HG02840 (cell line): ENCODE data around the gene RBBP5.

Source experiments
- ATAC-seq: cut with Tn5 transposase; IDR thresholded peaks from one replicate; pipeline ENCODE4 v1.9.1; 2021; ENCODE audit warnings: mild to moderate bottlenecking, moderate library complexity, moderate number of reproducible peaks; ENCODE audit not compliant: unreplicated experiment, low FRiP score

Gene RBBP5

DNA sequence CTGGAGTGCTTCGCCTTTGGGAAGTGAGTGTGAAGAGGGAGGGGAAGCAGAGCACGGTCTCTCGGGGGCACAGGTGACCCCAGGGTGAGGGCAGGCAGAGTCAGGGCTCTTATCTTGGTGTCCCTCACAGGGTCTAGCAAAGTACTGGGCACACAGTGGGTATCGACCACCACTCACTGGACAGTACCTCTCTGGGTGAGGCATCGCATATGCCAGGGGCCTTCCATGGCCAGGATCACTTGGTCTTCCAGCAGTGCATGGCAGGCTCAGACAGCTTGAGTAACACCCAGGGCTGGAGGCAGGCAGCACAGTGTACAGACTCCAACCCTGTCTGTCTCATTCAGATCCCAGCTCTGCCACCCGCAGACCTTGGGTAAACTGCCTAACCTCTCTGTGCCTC, 62.1 kb downstream of the RBBP5 start:
- ATAC-seq: no peak

DNA sequence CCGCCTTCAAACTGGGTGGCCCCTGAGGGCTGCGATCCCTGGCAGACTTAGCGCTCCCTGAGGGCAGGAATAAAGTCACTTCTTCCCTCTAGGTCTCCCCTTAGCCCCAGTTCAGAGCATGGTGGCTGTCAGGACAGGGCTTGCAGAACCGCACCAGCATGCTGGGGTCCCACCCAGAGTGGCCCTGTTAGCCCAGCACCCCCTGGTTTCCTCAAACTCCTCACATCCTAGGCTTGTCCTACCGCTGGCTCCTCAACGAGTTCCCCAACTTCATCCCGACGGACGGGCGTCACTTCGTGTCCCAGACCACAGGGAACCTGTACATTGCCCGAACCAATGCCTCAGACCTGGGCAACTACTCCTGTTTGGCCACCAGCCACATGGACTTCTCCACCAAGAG, 62.9 kb downstream of the RBBP5 start:
- no peak for ATAC-seq

DNA sequence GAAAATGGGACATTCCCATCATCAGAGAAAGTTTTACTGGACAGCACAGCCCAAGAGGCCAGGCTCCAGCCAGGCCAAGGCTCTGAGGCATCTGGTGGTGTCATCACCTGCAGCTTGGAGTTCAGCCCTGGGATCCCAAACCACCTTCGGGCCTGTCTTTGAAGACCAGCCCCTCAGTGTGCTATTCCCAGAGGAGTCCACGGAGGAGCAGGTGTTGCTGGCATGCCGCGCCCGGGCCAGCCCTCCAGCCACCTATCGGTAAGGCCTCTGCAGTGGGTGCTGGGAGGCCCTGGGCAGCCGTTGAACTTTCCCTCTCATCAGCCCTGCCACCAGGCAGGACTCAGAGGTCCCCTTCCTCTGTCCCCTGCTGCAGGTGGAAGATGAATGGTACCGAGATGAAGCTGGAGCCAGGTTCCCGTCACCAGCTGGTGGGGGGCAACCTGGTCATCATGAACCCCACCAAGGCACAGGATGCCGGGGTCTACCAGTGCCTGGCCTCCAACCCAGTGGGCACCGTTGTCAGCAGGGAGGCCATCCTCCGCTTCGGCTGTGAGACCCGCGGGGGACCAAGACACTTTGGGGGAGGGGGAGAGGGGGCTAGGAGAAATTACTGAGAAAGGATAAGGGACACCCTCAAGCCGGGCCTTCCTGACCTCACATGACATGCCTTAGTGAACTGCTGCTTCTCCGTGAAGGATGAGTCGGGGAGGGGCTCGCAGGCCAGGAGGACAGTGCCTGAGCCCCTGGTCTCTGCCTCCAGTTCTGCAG, 63.8 kb downstream of the RBBP5 start:
- no peak for ATAC-seq

DNA sequence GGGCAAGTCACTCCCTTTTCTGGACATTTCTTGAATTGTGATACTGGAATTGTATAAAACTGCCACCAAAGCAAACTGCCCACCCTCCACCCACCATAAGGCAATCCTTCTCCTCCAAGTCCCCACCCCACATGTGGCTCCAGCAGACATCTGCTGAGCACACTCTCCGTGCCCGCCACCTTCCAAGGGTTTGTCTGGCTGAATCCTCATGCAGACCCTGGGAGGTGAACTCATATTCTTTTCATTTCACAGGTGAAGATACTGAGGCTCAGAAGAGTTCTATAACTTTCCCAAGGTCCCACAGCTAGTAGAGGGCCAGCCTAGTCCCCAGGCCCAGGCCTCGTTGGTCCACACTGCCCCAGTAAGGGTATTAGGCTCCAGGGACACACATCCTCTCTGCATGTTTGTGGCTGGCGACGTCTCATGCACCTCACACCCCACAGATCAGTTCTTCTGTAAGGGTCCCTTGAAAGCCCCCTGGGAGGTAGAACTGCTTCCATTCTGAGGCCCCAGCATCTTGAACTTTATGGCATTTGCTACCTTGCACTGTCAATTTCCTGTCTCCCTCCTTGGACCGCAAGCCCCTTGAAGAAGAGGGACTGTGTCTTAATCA, 64.7 kb downstream of the RBBP5 start:
- no peak for ATAC-seq

DNA sequence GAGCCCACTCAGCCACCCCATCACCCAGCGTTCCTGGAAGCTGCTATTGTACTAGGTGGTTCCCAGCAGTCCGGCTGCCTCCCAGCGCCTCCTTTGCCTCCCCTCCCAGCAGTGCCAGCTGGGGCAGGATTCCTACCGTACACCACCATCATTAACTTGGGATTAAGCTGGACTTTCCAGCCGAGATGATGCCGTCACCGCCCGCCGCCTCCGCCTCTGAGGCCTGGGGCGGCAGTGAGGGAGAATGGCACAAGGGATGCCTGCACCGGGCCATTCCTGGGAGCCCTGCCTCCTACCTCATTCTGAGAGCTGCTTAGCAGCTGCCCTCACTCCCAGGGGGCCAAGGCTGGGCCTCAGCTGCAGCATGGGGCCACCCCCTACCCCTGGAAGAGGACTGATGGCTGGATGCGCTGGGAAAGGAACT, 65.6 kb downstream of the RBBP5 start:
- ATAC-seq: no peak

DNA sequence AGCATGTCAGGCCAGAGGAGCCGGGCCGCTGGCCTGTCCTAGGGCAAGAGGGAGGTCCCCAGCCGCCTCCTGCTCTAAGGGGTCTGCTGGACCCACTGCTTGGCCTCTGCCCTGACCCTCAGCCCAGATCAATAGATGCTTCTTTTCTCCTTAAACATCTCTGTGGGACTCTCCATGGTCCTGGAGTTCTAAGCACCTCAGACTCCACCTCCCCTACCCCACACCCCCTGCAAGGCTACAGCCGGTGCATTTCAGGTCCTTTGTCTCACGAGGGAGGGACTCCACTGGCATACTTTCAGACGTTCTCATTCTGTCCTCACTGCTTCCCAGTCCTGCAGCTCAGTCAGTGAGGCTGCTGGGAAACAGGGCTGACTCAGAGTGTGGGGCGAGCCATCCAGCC, 67.8 kb downstream of the RBBP5 start:
- no peak for ATAC-seq

DNA sequence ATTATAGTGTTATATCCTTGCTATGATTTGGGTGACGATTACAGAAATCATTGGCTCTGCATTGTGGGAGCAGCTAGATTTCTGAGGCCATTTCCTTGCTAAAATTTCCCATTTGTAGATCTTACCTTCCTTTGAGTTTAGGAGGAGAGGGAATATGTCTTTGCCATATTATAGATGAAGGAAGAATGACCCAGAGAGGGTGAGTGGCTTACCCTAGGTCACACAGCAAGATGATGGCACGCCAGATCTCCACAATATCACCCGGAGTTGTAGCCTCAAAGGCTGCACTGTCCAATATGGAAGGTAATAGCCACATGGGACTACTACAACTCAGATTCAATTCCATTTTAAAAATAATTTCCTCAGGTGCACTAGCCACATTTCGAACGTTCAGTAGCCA, 68.5 kb downstream of the RBBP5 start:
- ATAC-seq: no peak

DNA sequence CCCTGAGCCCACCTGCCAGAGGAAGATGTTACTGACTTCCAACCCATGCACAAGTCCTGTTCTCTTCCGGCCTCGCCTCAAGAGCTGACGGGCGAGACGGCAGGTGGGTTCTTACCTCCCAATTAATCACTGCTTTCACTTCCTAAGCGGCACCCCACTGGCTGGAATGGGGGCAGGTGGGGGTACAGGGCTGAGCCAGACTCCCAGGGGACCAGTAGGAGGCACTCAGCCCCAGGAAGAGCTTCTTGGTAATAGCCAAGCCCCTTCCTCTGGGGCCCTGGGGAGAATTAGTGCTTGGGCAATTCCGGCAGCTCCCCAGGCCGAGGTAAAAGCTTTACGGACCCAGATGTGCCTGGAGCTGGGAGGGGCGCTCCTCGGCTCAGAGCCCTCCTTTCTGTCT, 69.1 kb downstream of the RBBP5 start:
- ATAC-seq: no peak

DNA sequence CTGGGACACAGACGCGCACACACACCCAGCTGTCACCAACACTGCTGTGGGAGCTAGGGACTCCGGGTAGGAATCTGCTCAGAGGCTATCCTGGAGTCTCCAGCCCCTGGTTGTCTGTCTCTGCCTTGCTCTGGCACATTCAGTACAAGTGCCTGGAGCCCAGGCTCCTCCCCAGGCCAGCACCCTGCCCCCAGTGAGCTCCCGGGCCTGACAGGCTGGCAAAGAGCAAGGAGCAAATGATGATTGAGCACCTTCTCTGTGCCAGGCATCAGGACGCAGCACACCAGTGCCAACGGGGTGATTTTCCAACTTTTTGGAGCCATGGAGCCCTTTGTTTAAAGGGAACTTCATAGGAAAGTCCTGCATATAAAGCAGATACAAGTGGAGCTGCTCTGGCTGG, 72.3 kb downstream of the RBBP5 start:
- no peak for ATAC-seq

DNA sequence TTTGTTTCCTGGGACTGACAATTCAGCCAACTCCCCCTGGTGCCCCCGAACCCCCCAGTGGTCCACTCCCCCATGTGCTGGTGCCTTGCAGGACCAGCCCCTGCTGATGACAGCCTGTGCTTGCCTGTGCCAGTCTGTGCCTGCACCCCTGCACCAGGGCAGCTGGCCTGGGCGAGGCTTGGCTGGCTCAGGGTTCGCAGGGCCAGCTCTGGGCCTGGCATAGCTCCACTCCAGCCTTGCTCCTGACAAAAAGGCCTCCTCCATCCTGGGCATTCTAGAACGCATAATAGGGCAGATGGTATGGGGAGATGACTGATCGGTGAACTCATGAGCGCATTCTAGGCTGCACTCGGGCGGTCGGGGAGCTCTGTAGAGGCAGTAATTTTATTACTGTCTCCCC, 73.4 kb downstream of the RBBP5 start:
- no peak for ATAC-seq

DNA sequence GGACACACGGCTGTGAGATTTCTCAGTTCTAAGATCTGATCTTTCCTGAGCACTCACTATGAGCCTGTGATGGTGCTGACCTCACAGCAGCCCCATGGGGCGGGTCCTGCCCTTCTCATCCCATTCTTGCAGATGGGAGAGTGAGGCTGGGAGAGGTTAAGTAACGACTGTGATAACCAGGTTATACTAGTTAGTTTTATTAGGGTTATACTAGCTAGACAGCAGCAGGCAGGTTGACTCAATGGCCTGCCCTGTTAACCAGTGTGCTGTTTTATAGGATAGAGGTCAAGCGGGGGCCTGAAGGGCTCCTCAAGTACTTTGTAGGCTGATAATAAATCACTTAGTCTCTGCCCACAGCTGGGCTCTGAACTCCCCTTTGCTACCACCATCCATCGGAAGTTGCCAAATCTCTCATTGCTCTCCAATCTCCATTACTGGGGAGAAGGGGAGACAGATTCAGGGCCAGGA, 74.0 kb downstream of the RBBP5 start:
- no peak for ATAC-seq

DNA sequence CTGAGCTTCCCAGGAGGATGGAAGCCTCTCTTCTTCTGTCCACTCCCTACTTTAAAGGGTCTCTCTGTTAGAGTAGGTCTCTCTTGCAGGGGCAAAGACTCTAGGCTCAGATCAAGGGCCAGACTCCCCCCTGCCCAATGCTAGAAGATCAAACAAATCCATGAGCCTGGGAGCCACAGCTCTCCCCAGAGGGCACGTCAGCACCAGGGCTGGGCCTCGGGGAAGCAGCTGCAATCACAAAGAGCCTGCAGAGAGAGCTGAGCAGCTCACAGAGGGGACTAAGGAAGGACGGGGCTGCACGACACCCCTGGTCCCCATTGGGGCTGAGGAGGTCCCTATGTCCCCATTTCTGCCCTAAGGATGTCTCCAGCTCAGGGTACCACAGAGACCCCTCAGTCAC, 74.9 kb downstream of the RBBP5 start:
- no peak for ATAC-seq

DNA sequence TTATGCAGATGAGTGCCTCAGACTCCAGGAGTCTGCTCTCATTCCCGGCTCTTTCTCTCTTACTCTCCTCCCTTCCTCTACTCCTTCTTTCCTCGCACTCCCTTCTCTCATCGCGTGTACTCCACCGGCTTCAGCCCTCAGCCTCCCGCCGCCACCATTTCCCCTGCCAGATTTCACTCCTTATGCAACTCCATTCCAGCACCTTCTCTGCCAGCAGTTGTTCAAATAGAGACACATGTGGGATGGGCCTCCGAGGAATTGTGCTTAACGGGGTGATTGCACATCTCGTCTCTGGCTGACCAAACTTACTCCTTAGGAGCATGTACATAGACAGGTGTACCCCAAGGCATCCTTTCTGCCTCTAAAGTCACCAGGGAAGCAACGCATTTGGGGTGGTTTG, 76.6 kb downstream of the RBBP5 start:
- ATAC-seq: no peak

DNA sequence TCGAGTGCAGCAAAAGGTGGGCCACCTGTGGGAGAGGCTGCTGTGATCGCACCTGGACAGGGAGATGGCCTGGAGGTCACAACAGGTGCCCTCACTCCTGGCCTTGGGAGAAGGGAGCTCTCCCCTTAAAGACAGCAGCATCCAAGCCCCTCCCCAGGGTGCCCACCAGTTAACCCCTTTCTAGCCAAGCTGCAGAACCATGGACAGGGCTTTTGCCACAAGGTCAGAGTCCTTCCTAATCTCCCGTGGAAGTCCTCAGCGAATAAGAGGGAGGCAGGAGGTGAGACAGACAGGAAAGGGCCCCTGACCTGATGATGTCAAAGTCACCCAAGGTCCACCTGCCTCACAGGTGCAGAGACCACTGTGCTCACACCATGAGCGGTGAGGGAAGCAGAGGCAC, 77.0 kb downstream of the RBBP5 start:
- ATAC-seq: no peak

DNA sequence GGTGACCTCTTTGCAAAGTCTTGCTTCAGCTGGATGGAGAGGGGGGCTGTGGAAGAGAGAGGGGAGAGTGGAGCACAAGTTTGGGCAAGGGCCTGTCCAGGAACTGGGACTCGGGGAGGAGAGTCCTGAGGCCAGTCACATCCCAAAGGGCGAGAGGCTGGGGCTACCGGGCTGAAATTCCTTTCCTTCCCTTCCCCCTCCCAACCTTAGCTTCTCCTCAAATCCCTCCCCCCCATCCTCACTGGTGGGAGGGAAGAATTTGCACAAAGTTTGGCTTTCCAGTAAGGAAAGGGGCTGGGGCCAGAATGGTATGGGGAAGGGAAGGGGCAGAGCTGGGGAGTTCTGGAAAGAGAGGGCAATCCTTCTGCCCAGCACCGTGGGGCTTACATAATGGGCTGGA, 77.9 kb downstream of the RBBP5 start:
- no peak for ATAC-seq

DNA sequence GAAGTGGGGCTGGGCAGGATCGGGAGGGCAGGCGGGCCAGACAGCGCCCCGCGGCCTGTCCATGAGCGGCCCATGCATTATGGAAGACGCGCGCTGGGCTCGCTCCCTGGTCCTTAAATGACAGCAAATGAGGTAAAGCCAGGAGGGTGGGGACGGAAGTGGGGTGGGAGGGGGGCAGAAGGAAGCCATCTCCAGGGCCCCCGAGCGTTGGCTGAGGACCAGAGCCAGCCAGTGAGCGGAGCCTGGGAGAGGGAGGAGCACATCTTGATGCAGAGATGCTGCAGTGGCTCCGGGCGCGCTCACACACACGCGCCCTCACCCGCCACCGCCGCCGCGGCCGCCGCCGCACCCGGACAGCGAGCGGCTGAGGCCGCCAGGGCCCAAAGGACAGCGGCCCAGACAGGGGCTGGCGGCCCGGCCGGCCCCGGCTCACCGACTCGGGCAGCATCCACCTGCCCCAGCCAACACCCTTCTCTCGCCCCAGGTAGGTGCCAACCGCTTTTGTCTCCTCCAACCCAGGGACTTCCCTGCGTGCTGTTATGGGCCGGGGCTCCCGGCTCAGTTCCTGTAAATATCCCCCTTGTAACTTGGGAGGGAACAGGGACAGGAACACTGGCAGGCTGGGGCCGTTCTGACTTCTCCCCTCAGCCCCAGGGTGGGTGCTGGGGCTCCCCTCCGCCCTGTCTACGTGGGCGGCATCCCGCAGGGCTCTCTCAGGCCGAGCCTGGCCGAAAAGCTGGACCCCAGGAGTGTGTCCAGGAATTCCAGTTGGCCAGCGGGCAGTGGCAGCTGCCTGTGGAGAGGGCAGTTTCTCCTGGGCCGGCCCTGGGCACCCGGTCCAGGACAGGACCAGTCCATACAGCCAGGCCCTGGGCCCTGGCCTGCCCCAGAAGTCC, 78.6 kb downstream of the RBBP5 start, which contains the start of gene CNTN2:
CNTN2 (plus strand) TSS at position 302 of the 896 bp plus-strand sequence. CDS start 9,974 bp downstream, outside the sequence.
- no peak for ATAC-seq

DNA sequence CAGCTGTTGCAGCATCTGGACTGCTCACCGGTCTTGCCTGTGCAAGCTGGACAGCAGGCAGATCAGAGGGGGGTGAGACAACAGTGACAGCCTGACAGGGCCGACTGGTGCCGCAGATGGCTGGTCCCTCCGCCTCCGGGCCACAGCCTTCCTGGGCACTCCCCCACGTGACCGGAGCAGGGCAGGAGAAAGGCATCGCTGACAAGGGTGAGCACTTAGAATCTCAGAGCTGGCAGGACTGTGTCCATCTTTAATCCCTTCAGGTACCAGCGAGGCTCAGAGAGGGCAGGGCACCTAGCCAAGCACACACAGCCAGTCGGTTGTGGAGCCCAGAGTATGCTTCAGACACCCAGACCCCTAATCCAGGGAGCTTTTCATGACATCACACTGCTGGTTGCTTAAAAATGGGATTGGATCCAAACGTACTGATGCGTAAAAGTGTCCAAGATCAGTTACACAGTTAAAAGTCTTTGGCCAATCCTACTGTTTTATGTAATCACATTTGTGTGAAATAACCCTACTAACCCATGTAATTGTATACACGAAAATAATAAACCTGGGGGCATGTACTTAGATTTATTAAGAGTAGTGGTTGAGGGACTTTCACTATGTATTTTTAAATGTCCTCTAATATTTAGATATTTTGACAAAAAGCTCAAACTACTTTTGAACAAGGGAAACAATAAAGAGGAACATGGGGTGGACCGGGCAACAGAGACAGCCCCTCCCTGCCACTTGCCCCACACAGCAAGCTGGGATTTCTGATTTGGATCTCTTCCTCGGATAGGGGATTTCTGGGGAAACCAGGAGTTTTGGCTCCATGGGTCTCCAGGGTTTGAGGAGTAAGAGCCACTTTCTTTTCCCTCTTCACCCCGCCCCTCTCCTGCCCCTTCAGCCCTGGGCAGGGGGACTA, 79.5 kb downstream of the RBBP5 start:
- ATAC-seq: no peak

DNA sequence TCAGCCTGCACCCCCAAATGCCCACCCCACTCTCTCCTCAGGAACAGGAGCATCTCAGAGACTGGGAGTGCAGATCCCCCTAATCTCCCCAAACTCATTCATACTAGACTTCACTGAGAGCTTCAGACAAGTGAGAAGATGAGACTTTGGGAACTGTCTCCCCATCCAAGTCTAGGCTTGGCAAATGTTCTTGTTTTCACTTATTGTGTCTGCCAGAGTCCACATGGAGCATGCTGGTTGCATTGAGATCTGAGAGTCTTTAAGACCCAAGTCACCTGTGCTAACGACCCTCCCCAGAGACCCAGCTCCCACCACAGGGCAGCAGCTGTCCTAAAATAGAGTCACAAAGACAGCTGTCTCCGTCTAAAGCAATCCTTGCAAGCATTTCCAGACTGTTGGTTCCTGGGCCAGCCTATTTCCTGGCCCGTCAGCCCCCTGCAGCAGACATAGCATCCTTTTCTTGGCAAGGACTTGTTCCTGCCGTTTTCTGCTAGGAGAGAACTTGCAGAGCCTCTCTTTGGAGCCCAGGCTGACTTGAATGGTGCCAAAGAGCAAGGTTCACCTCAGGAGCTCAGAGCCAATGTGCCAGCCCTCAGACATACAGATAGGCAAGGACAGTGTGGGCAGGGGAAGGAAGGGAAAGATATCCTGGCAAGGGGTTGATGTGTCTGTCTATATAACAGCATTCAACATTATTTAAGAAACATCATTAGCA, 80.6 kb downstream of the RBBP5 start:
- no peak for ATAC-seq

DNA sequence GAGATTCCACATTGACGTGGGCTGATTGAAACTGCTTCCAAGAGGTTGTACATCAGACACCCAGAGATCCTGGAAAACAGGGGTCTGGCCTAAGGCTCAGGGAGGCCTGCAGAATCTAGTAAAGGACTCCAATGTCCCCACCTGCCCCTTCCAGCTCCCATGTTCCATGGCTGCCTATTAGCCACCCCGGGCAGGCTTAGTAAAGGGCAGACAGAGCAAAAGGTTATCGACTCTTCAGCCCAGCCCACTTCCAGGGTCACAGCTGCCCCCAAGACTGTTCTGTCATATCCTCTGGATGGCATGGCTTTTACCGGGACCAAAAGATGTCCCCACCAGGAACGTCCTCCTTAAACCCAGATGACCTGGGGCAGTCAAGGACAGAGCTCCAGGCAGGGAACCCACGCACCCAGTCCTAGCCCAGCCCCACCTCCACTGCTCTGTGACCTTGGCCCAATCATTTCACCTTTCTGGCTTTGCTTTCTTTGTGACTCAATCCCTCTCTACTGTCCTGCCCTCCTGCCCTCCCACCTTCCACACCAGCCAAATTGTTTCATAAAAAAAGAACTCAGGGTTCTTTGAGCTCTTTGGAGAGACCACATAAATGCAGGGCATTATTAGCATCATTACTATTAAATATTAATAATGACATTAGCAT, 83.5 kb downstream of the RBBP5 start:
- no peak for ATAC-seq
